ENCODE results near the gene GPR84. TPM values are rescaled to one million over a fixed set of nuclear protein-coding genes. Genes with fewer than 3 reads are reported as not detected.

Gene GPR84
- total and polyA plus RNA-seq, 2 of the 13 experiments (the other 11 are each of a cell fraction or from before 2014, with no cell fraction given), result not detected

- TF ChIP-seq ZBTB49 (CRISPR knock-in tag; IDR thresholded peaks at IDR 0.05; ENCODE audit: borderline replicate concordance) (no peak), THAP11 (CRISPR knock-in tag; IDR thresholded peaks at IDR 0.05) (peak; percentile 78), ZNF546 (CRISPR knock-in tag; conservative IDR thresholded peaks at IDR 0.05) (no peak), SKI (IDR thresholded peaks at IDR 0.05; ENCODE audit: partially characterized antibody) (peak; percentile 34), ZNF710 (CRISPR knock-in tag; IDR thresholded peaks at IDR 0.05; ENCODE audit: borderline replicate concordance) (peak; percentile 62; the same call in 1 of the 2 replicates), ZNF251 (CRISPR knock-in tag; IDR thresholded peaks at IDR 0.05) (no peak), HOXA5 (CRISPR knock-in tag; IDR thresholded peaks at IDR 0.05) (peak; percentile 98), HDAC2 (CRISPR knock-in tag; IDR thresholded peaks at IDR 0.05) (no peak), KAT8 (CRISPR knock-in tag; IDR thresholded peaks at IDR 0.05) (no peak), HDAC6 (IDR thresholded peaks at IDR 0.05; ENCODE audit: low read depth, low read length) (no peak), THAP9 (CRISPR knock-in tag; IDR thresholded peaks at IDR 0.05; ENCODE audit: borderline replicate concordance) (no peak), FOXP4 (CRISPR knock-in tag; IDR thresholded peaks at IDR 0.05) (peak; percentile 59; the same call in 1 of the 2 replicates), ZNF556 (CRISPR knock-in tag; IDR thresholded peaks at IDR 0.05; ENCODE audit: borderline replicate concordance) (0 out of 2 replicates have a peak, but pooled peaks have one; percentile 39), ZFP37 (CRISPR knock-in tag; IDR thresholded peaks at IDR 0.05; ENCODE audit: borderline replicate concordance) (no peak), ISL2 (CRISPR knock-in tag; IDR thresholded peaks at IDR 0.05) (0 out of 2 replicates have a peak, but pooled peaks have one; percentile 33), BCL3 (CRISPR knock-in tag; IDR thresholded peaks at IDR 0.05) (no peak), LCORL (IDR thresholded peaks at IDR 0.05) (no peak), LCORL (CRISPR knock-in tag; IDR thresholded peaks at IDR 0.05) (no peak), HIVEP1 (CRISPR knock-in tag; IDR thresholded peaks at IDR 0.05) (peak; percentile 45; the same call in 1 of the 2 replicates)
Measured at GRCh38 chr12:54358945-54359761, 5.1 kb downstream of the GPR84 start (continued).
